Measurements from ENCODE around the gene CALML5. TPM values are rescaled to one million over a fixed set of nuclear protein-coding genes. Genes with fewer than 3 reads are reported as not detected.

The CALML5 gene
- total and polyA plus RNA-seq, 5 experiments from 2014 or later, result not detected

DNA sequence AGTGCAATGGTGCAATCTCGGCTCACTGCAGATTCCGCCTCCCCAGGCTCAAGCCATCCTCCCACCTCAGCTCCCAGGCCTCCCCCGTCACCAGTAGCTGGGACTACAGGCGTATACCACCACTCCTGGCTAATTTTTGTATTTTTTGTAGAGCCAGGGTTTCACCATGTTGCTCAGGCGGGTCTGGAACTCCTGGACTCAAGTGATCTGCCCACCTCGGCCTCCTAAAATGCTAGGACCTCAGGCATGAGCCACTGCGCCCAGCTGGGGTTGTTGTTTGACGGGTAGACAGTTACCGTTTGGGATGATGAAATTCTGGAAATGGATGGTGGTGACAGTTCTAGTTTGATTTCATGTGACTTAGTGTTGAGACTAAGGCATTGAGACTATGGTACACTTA is 40.7 kb upstream of the CALML5 start:
- H3K27ac Mint-ChIP-seq, result no peak overlapping the region
- no peak for ATAC-seq
- peaks cover 0 to 5% (median 4%) of the 10 kb centered on the region in 3 donors for H3K36me3 Mint-ChIP-seq
- POLR2A ChIA-PET, result no interaction called here
- no peaks in the 10 kb centered on the region for H3K4me1 Mint-ChIP-seq
- peak in 1 of 10 donors; percentile 26 for DNase-seq
- H3K9me3 Mint-ChIP-seq, result peaks cover 0 to 37% (median 10%) of the 10 kb centered on the region in 9 donors
- no peaks in the 10 kb centered on the region for H3K27me3 Mint-ChIP-seq
- H3K4me3 Mint-ChIP-seq, result no peak overlapping the region

DNA sequence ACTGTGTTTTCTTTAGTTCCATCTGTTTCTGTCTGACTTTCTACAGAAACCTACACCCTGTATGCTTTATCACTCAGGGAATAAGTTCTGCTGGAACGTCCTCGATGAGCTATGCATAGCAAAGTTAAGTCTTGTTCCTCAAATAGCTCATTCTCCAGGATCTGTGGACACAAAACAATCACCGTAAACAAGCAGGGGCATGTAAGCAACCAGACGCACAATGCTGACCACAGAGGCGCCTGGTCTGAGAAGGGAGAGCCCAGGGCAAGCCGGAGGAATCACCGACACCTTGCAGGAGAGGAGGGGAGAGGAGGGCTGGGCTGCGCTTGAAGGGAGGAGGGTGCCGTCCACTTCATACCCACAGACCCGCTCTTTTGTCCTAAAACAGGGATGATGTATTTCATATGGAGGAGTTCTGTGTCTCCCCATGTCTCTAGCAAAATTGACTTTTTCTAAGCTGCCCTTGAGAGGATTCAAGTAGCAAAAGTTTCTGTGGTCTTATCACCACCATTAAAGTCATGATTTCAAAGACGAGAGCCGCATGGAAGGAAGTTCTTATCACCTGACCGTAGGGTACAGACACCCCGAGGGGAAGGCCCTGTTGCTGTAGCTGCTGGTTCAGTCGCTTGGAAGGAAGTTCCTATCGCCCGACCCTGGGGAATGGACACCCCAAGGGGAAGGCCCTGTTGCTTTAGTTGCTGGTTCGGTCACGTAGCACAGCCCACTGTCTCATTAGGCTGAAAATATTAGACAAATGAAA is 39.7 kb upstream of the CALML5 start:
- Mint-ChIP-seq H3K27me3 (no peaks in the 10 kb centered on the region), H3K9me3 (peaks cover 0 to 33% (median 10%) of the 10 kb centered on the region in 9 donors), H3K36me3 (peaks cover 0 to 5% (median 4%) of the 10 kb centered on the region in 3 donors), H3K4me1 (no peaks in the 10 kb centered on the region), H3K4me3 (no peak overlapping the region), H3K27ac (no peak overlapping the region)
- DNase-seq (peak in 1 of 10 donors; percentile 52), ATAC-seq (no peak)
- POLR2A ChIA-PET, result no interaction called here

DNA sequence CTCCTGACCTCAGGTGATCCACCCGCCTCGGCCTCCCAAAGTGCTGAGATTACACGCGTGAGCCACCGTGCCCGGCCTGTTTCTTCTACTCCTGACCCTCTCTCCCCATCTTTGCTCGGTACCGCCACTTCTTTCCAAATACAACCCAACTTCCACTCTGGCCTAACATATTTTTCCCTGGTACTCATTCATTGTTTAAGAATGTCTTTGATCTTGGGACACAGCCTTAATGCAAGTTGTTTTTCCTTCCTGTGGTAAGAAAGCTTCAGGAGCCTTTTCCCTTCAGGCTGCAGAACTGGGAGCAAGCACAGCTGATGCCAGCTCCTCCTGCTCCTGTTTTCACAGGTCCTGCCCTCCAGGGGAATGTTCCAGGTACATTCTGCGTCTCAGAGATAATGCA is 39.1 kb upstream of the CALML5 start:
- ATAC-seq, result no peak

DNA sequence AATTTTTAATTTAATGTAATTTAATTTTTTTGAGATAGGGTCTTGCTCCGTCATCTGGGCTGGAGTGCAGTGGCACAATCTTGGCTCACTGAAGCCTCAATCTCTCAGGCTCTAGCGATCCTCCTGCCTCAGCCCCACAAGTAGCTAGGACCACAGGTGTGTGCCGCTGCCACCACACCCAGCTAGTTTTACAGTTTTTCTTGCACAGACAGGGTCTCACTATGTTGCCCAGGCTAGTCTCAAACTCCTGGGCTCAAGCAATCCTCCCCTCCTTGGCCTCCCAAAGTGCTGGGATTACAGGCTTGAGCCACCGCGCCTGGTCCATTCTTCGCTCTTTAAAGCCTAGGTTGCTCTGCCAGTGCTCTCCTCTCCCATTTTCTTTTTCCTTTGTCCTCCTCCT is 38.3 kb upstream of the CALML5 start:
- H3K4me1 Mint-ChIP-seq, result peaks cover 0 to 2% (median 0%) of the 10 kb centered on the region in 4 donors
- peaks cover 0 to 22% (median 6%) of the 10 kb centered on the region in 9 donors for H3K9me3 Mint-ChIP-seq
- POLR2A ChIA-PET, result no interaction called here
- peak in 1 of 10 donors; percentile 9 for DNase-seq
- peaks cover 0 to 5% (median 4%) of the 10 kb centered on the region in 3 donors for H3K36me3 Mint-ChIP-seq
- peaks cover 0 to 3% (median 0%) of the 10 kb centered on the region in 5 donors for H3K27me3 Mint-ChIP-seq
- H3K4me3 Mint-ChIP-seq, result no peak overlapping the region
- ATAC-seq, result no peak
- peak overlapping the region in 1 of 10 donors; percentile 22 for H3K27ac Mint-ChIP-seq

More for the DNA sequence above, 39.1 kb upstream of the CALML5 start:
- Mint-ChIP-seq H3K27ac (peak overlapping the region in 2 of 10 donors; percentile 22 to 72), H3K36me3 (peaks cover 0 to 5% (median 4%) of the 10 kb centered on the region in 3 donors), H3K9me3 (peaks cover 0 to 27% (median 10%) of the 10 kb centered on the region in 9 donors), H3K4me1 (peaks cover 0 to 2% (median 0%) of the 10 kb centered on the region in 4 donors), H3K4me3 (no peak overlapping the region), H3K27me3 (peaks cover 0 to 3% (median 0%) of the 10 kb centered on the region in 5 donors)
- DNase-seq, result peak in 1 of 10 donors; percentile 23
- POLR2A ChIA-PET, result no interaction called here

DNA sequence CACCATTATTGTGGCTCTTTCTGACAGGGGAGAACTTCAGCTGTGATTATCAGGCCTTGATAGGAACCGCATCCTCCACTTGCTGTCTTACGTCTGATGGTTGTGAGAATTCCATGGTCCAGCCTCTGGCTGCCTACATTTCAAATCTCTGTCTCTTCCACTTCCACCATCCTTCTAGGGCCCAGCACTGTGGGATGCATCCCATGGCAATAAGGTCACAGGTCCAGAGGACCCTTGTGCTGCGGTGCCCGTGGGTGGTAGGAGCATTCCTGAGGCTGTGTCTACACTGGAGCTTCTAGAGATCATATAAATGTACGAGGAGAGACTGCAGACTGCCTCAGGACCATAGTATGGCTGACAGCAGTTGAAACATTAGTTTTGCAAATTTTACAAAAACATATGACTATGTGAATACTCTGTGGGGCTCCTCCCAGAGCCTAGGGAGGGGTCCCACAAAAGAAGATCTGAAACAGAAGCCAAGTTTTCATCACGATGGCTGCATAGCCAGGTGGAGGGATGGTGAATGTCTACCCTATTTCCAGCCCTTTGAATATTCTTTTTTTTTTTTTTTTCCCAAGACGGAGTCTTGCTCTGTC is 37.2 kb upstream of the CALML5 start:
- Mint-ChIP-seq H3K36me3 (peaks cover 0 to 4% (median 0%) of the 10 kb centered on the region in 3 donors), H3K27me3 (peaks cover 0 to 3% (median 0%) of the 10 kb centered on the region in 5 donors), H3K4me1 (peaks cover 0 to 2% (median 0%) of the 10 kb centered on the region in 4 donors), H3K4me3 (no peak overlapping the region), H3K27ac (no peak overlapping the region), H3K9me3 (peaks cover 0 to 12% (median 2%) of the 10 kb centered on the region in 9 donors)
- POLR2A ChIA-PET, result no interaction called here
- ATAC-seq (no peak), DNase-seq (peak in 1 of 10 donors; percentile 31)

DNA sequence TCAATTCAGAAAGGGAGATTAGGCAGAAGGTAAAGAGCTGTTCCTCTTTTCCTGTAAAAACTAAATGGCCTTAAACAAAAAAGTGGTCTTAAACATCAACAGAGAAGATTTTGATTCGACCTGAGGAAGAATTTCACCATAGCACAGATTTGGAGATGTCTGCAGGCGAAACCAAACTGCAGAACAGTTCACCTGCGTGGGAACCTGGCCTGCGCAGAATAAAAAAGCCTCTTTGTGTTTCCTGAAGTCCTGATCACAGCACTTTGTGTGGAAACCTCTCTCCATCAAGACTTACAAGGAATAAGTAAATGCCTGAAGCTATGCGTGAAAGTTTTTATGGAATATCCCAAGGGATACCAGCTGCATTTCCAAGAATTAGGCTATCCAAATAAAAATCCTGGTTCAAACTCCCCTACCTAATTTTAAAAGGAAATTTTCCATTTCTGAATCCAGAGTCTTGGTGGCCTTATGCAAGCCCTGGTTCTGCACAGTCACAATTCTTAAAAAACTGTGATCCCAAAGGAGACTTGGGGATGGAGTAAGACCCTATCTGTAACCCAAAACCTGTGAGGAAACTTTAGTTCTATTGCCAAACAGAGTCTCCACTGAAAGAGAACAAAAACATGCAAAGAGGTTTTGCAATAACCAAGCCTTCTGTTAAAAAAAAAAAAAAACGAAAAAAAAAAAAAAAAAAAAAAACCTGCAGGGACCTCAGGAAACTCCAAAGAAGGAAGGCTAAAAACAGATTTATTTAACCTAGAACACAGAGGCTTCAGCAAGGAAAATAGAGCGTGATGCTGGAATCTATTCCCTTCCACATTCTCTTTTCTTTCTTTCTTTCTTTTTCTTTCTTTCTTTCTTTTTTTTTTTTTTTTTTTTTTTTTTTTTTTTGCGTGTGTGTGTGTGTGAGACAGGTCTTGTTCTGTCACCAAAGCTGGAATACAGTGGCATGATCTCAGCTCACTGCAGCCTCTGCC is 35.8 kb upstream of the CALML5 start:
- H3K27me3 Mint-ChIP-seq, result peaks cover 0 to 3% (median 0%) of the 10 kb centered on the region in 5 donors
- ATAC-seq (no peak), DNase-seq (peak in 1 of 10 donors; percentile 7)
- H3K4me3 Mint-ChIP-seq, result no peak overlapping the region
- POLR2A ChIA-PET, result no interaction called here
- no peak overlapping the region for H3K27ac Mint-ChIP-seq
- peaks cover 0 to 2% (median 0%) of the 10 kb centered on the region in 4 donors for H3K4me1 Mint-ChIP-seq
- no peaks in the 10 kb centered on the region for H3K36me3 Mint-ChIP-seq
- no peaks in the 10 kb centered on the region for H3K9me3 Mint-ChIP-seq

DNA sequence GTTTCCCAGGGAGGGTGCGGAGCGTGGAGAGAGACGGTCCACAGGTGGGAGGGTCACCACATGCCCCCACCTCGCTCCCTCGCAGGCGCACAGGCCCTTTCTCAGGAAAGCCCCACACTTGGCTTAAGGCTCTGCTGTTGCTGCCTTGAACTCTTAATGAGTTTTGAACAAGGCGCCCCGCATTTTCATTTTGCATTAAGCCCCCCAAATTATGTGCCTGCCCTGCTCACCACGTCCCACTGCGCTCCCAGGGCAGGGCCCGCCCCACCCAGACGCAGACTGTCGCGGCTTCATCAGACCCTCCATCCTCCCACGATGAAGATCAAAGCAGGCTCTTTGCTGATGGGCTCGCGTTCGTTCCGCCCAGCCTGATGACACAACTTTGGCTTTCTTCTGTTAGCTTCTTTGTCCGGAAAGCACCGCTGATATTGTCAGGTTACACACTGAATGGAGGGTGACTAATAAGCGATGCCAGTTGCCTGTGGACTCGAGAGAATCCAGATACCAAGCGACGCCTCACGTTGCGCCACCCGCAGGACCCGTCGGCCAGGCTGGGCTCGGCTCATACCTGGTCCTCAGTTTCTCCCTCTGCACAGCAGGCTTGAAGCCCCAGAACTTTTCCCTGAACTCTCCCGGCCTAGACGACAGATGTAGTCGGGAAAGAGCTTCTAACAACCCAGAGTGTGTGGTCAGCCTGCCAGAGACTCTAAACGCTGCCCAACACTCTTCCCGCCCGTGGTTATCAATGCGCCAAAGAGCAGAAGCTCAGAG is 34.9 kb upstream of the CALML5 start:
- Mint-ChIP-seq H3K27ac (peak overlapping the region in 1 of 10 donors; percentile 55), H3K4me1 (peaks cover 0 to 2% (median 0%) of the 10 kb centered on the region in 4 donors), H3K4me3 (no peak overlapping the region), H3K9me3 (no peaks in the 10 kb centered on the region), H3K27me3 (peaks cover 0 to 3% (median 0%) of the 10 kb centered on the region in 5 donors), H3K36me3 (no peaks in the 10 kb centered on the region)
- POLR2A ChIA-PET, result no interaction called here
- peak in 1 of 10 donors; percentile 52 for DNase-seq
- no peak for ATAC-seq

DNA sequence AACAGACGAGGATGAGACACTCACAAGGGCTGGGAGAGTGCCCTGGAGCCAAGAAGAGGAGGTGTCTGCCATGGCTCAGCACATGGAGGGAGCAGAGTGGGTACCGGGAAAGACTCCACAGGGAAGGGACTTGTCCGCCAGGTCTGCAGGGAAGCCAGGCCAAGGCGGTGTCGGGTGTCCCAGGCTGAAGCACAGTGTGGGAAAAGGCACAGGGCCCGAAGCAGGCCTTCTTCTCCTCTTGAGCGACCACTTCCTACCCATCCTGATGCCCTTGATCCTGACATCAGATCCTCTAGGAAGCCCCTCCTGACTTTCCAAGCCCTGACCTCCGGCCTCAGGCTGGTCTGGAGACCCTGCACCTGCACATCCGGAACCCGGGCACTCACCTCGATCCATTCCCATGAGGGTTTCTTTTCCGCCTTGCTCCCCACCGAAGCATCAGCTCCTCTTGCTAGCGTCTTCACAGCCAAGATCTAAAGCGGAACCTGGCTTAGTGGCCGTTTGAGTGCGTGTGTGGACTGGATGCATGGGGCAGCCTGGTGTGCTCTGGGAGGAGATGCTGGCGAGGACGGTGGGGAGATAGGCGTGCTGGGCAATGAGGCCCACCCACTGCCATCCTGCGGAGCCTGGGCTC is 33.8 kb upstream of the CALML5 start:
- POLR2A ChIA-PET, result no interaction called here
- Mint-ChIP-seq H3K27me3 (peaks cover 0 to 3% (median 0%) of the 10 kb centered on the region in 5 donors), H3K9me3 (no peaks in the 10 kb centered on the region), H3K4me3 (no peak overlapping the region), H3K27ac (peak overlapping the region in 1 of 10 donors; percentile 52), H3K36me3 (no peaks in the 10 kb centered on the region), H3K4me1 (peaks cover 0 to 2% (median 0%) of the 10 kb centered on the region in 4 donors)
- DNase-seq, result peak in 1 of 10 donors; percentile 34
- no peak for ATAC-seq

DNA sequence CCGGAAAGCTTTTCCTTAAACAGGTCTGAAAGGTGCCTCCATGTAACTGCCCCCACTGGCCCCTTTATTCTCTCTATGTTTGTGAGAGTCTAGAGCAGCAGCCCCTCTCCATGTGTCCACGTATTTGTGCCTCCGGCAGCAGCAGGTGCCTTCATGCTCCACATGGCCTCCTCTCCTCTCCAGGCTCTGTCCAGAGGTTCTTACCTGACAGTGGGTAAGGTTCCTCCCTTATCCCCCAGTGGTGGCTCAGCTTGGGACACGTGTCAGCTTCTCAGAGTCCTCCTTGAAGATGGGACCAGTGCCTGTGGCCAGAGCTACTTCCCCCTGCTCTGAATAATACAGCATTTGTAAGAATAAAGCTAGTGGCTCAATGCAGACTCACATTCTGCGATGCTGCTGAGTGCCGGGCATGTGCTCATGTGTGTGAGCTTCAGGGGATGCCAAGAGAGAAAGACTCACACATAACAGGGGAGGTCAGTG is 33.3 kb upstream of the CALML5 start:
- Mint-ChIP-seq H3K36me3 (no peaks in the 10 kb centered on the region), H3K9me3 (no peaks in the 10 kb centered on the region), H3K27ac (peak overlapping the region in 1 of 10 donors; percentile 31), H3K4me1 (peaks cover 0 to 2% (median 0%) of the 10 kb centered on the region in 4 donors), H3K27me3 (peaks cover 0 to 3% (median 0%) of the 10 kb centered on the region in 5 donors), H3K4me3 (no peak overlapping the region)
- ATAC-seq, result no peak
- POLR2A ChIA-PET, result no interaction called here
- peak in 1 of 10 donors; percentile 4 for DNase-seq

DNA sequence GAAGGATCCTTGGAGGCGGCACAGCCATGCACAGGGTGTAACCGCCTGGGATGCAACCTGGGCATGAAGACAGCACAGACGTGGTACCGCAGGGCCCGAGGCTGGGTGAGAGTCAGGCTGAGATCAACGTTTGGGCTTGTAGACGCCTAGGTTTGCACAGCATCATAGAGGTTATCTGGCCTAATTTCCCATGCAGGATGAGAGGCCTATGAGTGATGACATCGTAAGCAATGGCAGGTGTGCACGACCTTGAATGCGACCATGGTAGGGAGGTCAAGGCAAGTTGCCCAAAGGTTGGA is 32.9 kb upstream of the CALML5 start:
- Mint-ChIP-seq H3K4me3 (no peak overlapping the region), H3K36me3 (no peaks in the 10 kb centered on the region), H3K4me1 (peaks cover 0 to 2% (median 0%) of the 10 kb centered on the region in 4 donors), H3K9me3 (no peaks in the 10 kb centered on the region), H3K27me3 (peaks cover 0 to 3% (median 0%) of the 10 kb centered on the region in 5 donors), H3K27ac (no peak overlapping the region)
- DNase-seq (no peak), ATAC-seq (no peak)
- POLR2A ChIA-PET, result no interaction called here

DNA sequence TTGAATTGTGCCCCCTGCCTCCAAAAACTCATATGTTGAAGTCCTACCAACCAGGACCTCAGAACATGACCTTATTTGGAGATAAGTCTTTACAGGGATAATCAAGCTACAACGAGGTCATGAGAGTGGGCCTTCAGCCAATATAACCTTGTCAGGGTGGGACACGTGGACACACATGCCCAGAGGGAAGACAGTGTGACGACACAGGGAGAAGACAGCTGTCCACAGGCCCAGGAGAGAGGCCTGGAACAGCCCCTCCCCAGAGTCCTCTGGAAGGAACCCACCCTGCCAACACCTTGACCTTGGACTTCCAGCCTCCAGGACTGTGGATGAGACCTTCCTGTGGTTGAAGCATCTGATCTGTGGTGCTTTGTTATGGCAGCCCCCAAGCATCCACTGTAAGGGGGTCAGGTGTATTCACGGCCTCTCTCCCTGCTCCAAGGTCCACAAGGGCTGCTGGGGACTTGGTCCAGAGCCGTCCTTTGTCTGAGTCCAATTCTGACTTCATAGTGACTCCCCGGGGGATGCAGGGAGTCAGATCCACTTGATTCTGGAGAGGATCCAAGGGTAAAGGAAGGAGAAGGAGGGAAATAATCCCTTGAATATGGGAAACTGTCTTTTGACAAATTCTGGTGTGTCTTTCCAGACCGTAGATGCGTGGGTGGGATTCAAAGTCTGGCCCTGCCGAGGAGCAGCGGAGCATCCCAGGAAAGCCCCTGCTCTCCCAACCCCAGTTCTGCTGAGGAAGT is 32.4 kb upstream of the CALML5 start:
- POLR2A ChIA-PET, result no interaction called here
- H3K36me3 Mint-ChIP-seq, result no peaks in the 10 kb centered on the region
- peaks cover 0 to 3% (median 0%) of the 10 kb centered on the region in 5 donors for H3K27me3 Mint-ChIP-seq
- no peak for ATAC-seq
- H3K27ac Mint-ChIP-seq, result peak overlapping the region in 1 of 10 donors; percentile 53
- H3K4me1 Mint-ChIP-seq, result peaks cover 0 to 2% (median 0%) of the 10 kb centered on the region in 4 donors
- DNase-seq, result peak in 1 of 10 donors; percentile 47
- H3K9me3 Mint-ChIP-seq, result no peaks in the 10 kb centered on the region
- H3K4me3 Mint-ChIP-seq, result no peak overlapping the region

Data from naive thymus-derived CD8-positive, alpha-beta T cell (primary cell).